ENCODE data around the gene DNAJC5.

The DNAJC5 gene

GRCh38 chr20:63864978-63865640, 29.8 kb upstream of the DNAJC5 start, which contains the start of gene TPD52L2:
Gene TPD52L2 (plus strand): TSS chr20:63865270. CDS start chr20:63865366, 96 bp downstream.
- TF ChIP-seq CTCF (IDR thresholded peaks at IDR 0.05): no peak

- TF ChIP-seq CTCF (IDR thresholded peaks at IDR 0.05): no peak
Measured at GRCh38 chr20:63868264-63868663, 26.7 kb upstream of the DNAJC5 start.

- no peak for TF ChIP-seq CTCF (IDR thresholded peaks at IDR 0.05)
Measured at GRCh38 chr20:63873477-63873971, 21.4 kb upstream of the DNAJC5 start.

GRCh38 chr20:63876489-63877036, 18.4 kb upstream of the DNAJC5 start:
- TF ChIP-seq CTCF (IDR thresholded peaks at IDR 0.05): no peak

GRCh38 chr20:63877755-63878470, 17.0 kb upstream of the DNAJC5 start:
- TF ChIP-seq CTCF (IDR thresholded peaks at IDR 0.05): no peak

GRCh38 chr20:63878899-63879663, 15.8 kb upstream of the DNAJC5 start:
- no peak for TF ChIP-seq CTCF (IDR thresholded peaks at IDR 0.05)

Data from LNCAP (cell line).